SW480 (cell line): ENCODE results near the gene OSBPL5.

Source experiments
- DNase-seq: peaks from one replicate; pipeline ENCODE4 v3.0.0-alpha.2; 2016; ENCODE audit warnings: low spot score

The OSBPL5 gene

GRCh38 chr11:3099178-3099577, 65.9 kb downstream of the OSBPL5 start:
- DNase-seq, result no peak

DNA sequence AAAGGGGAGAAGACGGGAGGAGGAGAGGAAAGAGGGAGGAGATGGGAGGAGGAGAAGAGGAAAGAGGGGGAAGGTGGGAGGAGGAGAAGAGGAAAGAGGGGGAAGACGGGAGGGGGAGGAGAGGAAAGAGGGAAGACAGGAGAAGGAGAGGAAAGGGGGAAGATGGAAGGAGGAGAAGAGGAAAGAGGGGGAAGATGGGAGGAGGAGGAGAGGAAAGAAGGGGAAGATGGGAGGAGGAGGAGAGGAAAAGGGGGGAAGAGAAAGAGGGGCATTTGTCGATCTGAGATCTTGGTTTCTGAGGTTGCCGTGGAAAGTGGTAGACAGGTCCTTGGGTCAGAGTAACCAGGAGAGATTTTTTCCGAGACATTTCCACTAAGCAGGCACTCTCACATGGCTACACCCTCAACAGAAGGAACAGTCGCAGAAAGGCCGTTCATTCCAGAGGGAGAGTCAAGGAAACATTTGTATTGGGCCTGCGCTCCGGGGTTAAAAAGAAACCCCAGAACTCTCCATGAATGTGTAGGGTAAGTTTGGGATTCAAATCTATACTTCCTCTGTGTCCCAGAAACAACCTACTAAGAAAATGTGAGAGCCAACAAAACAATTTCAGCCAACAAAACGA, 68.1 kb downstream of the OSBPL5 start:
- no peak for DNase-seq

DNA sequence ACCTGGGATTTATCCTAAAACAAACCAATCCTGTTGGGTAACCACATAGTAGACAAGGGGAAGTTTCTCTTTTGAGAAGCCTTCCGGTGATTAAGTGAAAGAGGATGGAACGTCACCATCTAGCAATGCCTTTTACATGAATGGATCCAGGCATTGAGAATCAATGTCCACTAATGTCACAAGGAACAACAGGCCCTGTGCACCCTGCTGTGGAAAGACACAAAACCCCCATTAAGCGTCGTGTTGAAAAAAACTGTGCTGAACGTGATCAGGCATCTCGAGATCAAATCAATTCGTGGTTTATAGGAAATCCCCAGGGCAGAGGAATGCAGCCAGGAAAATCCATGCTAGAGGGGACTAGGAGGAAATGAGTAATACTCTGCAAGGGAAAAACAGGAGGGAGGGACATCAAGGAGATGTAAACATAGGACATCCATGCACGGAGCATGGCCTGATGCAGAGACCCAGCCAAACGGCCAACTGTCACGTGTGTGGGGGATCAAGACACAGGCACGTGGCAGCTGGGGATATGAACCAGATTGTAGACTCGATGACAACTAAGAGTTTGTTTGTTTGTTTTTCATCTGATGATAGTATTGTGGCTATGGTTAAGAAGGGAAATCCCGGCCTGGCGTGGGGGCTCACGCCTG, 69.3 kb downstream of the OSBPL5 start:
- DNase-seq, result peak; percentile 74

- DNase-seq, result no peak
These were observed 70.8 kb downstream of the OSBPL5 start for GRCh38 chr11:3094223-3094824.

- DNase-seq, result no peak
These were observed 71.6 kb downstream of the OSBPL5 start for GRCh38 chr11:3093281-3094191.

- no peak for DNase-seq
These were observed 72.4 kb downstream of the OSBPL5 start for GRCh38 chr11:3092603-3093141.

DNA sequence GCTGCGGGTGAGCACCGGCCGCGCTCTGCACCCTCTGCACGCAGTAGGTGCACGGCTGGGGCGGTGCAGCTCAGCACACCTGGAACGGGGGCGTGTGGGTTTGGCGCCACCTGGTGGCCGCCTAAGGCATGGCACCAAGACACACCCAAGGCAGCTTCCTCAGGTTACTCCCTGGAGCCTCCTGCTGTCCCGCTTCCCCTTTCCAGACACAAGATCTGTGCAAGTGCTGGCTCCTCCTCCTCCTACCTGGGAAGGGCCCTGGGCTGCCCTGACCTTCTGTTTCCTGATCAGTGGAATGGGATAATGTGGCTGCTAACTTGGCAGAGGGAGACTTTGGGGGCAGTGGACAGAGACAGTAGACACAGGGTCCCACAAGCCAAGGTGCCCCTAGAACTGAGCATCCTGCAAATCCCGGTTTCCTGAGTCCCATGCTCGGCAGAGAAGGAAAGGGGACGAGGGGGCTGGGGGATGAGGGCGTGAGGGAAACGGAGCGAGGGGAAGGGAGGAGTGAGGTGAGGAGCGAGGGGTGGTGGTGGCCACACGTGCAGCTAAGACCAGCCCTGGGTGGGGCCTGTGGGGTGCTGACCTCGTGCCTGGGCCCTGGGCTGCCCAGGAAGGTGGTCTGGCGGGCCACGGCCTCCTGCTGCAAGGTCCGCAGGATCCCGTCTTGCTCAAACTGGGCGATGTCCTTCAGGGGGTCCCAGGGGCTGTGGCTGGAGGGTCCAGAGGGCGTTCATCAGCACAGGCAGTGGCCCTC, 73.1 kb downstream of the OSBPL5 start:
- peak; percentile 65 for DNase-seq

GRCh38 chr11:3091081-3091845, 73.8 kb downstream of the OSBPL5 start:
- DNase-seq, result no peak

GRCh38 chr11:3090096-3090901, 74.8 kb downstream of the OSBPL5 start:
- DNase-seq, result no peak

DNA sequence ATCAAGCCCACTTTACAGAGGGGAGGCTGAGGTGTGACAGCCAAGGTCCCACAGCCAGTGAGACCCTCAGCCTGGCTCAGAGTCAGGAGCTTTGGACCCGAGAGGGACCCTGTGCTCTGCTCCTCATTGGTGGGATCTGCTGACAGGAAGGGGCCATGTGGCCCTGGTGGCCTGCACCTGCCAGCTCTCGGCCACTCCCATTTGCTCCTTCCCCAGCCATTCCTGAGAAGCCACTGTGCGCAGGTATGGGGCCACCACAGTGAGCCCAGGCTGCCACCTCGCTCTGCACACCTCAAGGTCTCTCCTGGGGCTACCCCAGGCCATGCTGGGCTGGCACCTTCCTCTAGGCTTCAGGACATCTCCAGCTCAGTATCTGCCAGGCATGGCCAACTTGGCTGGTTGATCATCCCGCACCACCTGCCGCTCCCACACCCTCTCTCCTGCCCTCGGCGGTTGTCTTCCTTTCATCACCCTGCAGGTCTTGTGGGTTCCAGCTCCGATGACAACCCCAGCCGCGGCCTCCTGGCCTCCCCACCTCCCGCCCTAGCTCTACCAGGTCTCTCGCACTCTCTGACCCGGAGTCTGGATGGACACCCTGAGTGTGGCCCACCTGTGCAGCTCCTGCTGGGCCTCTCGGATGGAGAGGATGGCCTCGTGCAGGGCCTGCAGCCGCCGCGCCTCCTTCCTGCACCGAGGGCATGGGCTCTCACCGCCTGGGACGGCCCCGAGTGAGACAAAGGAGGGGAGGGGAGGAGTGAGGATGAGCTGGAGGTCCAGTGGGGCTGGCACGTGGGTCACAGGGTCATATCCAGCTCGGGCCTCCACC, 75.7 kb downstream of the OSBPL5 start:
- DNase-seq, result no peak

DNA sequence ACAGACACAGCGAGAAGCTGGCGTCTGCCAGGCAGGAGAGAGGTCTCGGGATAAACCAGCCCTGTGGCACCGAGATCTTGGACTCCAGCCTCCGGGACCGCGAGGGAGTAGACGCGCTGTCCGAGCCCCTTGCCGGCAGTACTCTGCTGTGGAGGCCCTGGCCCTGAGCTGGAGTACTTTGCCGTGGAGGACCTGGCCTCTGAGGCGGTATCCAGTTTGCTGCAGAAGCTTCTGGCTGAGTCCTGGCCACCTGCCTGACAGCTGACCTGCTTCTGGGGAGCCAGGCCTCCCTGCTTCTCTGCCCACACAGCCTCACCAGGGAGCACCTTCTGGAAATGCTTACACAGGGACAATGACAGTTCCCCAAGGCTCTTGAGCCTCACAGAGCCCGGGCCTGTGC, 76.3 kb downstream of the OSBPL5 start:
- DNase-seq, result no peak

- DNase-seq, result peak; percentile 34
These were observed 77.0 kb downstream of the OSBPL5 start for GRCh38 chr11:3087821-3088800.

GRCh38 chr11:3087373-3087772, 77.7 kb downstream of the OSBPL5 start:
- DNase-seq, result no peak

DNA sequence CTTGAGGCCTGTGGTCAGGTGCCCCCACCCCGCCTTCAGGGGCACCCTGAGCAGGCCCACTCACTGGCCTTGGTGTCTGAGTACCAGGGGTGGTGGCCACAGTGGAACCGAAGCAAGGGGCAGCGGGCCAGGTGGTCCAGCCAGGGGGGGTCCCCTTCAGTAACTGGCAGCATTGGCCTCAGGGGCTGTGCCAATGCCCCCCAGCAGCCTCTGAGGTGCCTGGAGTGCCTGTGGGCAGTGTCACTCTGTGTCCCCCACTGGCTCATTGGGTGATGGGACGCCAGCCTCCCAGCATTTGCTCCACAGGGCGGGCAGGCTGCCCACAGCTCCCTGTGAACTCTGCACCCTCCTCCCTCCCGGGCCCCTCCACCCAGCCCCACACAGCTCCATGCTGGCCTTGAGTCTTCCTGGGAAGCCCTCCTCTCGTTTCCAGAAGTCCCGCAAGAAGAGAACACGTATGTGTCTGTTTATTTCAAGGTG, 78.4 kb downstream of the OSBPL5 start:
- DNase-seq, result no peak

GRCh38 chr11:3086114-3086513, 79.0 kb downstream of the OSBPL5 start:
- no peak for DNase-seq

DNA sequence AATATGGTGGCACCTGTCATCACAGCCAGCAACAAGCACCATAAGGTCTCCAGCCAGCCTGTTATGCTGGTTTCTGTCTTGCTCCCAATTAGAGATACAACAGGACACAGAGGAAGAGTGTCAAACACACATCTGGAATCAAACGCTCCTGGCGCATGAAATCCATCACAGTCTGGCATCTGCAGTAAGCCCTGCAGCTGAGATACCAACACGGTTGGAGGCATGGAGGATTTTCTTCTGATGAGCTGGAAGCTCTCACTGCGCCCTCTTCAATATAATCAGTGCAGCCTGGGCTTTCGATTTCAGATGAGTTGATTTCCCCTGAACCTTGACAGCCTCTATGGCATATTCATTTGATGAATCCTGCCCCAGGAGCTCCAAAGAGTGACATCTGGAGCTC, 80.1 kb downstream of the OSBPL5 start:
- DNase-seq, result no peak

- no peak for DNase-seq
These were observed 81.8 kb downstream of the OSBPL5 start for GRCh38 chr11:3083321-3083720.

- no peak for DNase-seq
These were observed 83.7 kb downstream of the OSBPL5 start for GRCh38 chr11:3081386-3081751.
